ENCODE results near the gene PLA2G2C.

GRCh38 chr1:20198918-20199317 lies 12.6 kb upstream of the PLA2G2C start:
- TF ChIP-seq TAF1 (IDR thresholded peaks at IDR 0.05; ENCODE audit: borderline replicate concordance, insufficient read depth, low read length): no peak
- no peak for TF ChIP-seq SIN3A (IDR thresholded peaks at IDR 0.05; ENCODE audit: borderline replicate concordance, insufficient read depth, low read length)
- no peak for TF ChIP-seq REST (IDR thresholded peaks at IDR 0.05; ENCODE audit: insufficient read depth in 1 of 2, low read depth in 2 of 2, low read length in 2 of 2)
- TF ChIP-seq POLR2AphosphoS5 (IDR thresholded peaks at IDR 0.05; ENCODE audit: low read depth, low read length): no peak
